ENCODE measurements around the gene CASP9.
"Not testable (repeated sequence)": the region's sequence is repeated elsewhere in the genome, so short reads cannot be mapped to it uniquely, and the experiment has no call there.

DNA sequence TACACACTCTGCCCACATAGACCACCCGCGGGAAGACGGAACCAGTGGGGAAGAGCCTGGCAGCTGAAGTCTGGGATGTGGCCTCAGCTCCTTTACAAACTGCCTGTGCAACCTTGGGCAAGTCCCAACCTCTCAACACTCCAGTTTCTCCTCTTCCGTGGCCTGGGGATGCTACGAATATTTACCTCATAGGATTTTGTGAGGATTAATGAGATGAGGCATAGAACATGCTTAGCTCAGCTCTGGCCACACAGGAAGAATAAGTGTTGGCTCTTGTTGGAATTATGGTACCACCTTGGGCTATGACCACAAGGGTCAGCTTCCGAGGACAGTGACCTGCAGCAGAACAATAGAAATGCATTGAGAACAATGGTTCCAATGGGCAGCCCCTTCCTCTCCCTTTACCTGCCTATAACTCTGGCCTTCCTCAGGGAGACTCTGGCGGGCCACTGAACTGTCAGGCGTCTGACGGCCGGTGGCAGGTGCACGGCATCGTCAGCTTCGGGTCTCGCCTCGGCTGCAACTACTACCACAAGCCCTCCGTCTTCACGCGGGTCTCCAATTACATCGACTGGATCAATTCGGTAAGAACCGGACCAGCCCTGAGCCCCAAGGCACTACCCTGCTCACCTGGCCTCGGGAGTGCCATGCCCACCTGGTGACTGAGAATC lies 56.9 kb downstream of the CASP9 start:
- not testable (repeated sequence) for TF ChIP-seq EP300, POLR2AphosphoS5, POLR2A (IDR thresholded peaks at IDR 0.05)
- TF ChIP-seq, protein P1, sequence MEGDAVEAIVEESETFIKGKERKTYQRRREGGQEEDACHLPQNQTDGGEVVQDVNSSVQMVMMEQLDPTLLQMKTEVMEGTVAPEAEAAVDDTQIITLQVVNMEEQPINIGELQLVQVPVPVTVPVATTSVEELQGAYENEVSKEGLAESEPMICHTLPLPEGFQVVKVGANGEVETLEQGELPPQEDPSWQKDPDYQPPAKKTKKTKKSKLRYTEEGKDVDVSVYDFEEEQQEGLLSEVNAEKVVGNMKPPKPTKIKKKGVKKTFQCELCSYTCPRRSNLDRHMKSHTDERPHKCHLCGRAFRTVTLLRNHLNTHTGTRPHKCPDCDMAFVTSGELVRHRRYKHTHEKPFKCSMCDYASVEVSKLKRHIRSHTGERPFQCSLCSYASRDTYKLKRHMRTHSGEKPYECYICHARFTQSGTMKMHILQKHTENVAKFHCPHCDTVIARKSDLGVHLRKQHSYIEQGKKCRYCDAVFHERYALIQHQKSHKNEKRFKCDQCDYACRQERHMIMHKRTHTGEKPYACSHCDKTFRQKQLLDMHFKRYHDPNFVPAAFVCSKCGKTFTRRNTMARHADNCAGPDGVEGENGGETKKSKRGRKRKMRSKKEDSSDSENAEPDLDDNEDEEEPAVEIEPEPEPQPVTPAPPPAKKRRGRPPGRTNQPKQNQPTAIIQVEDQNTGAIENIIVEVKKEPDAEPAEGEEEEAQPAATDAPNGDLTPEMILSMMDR (IDR thresholded peaks at IDR 0.05) = not testable (repeated sequence)
